NCI-H524 (cell line): ENCODE results near the gene NAV2.

Experiments used
- DNase-seq, 2 experiments: peaks; one replicate each; lab custom pipeline; 2025; lab: John Stamatoyannopoulos, UW

Gene NAV2

GRCh38 chr11:19867064-19867463 lies 154.4 kb downstream of the NAV2 start:
- no peak for DNase-seq

GRCh38 chr11:19868281-19868821 lies 155.7 kb downstream of the NAV2 start:
- no peak for DNase-seq

- DNase-seq = no peak
Observed at GRCh38 chr11:19868871-19869270, 156.2 kb downstream of the NAV2 start.

GRCh38 chr11:19869466-19869865 lies 156.8 kb downstream of the NAV2 start:
- no peak for DNase-seq

GRCh38 chr11:19869946-19870589 lies 157.4 kb downstream of the NAV2 start:
- no peak for DNase-seq

GRCh38 chr11:19871531-19871930 lies 158.9 kb downstream of the NAV2 start:
- no peak for DNase-seq

GRCh38 chr11:19872512-19873145 lies 160.0 kb downstream of the NAV2 start:
- peak; percentile 65 to 86 for DNase-seq

- DNase-seq = peak in 1 of 2 experiments; percentile 32
Observed at GRCh38 chr11:19873730-19874129, 161.1 kb downstream of the NAV2 start.

- DNase-seq = no peak
Observed at GRCh38 chr11:19874266-19874665, 161.6 kb downstream of the NAV2 start.

- no peak for DNase-seq
Observed at GRCh38 chr11:19876750-19877149, 164.1 kb downstream of the NAV2 start.

GRCh38 chr11:19878520-19878919 lies 165.9 kb downstream of the NAV2 start:
- no peak for DNase-seq

GRCh38 chr11:19879307-19880087 lies 166.9 kb downstream of the NAV2 start:
- DNase-seq = no peak

GRCh38 chr11:19880088-19880345 lies 167.4 kb downstream of the NAV2 start:
- DNase-seq = no peak

- no peak for DNase-seq
Observed at GRCh38 chr11:19881177-19881576, 168.5 kb downstream of the NAV2 start.

- no peak for DNase-seq
Observed at GRCh38 chr11:19882356-19882755, 169.7 kb downstream of the NAV2 start.

GRCh38 chr11:19886498-19886897 lies 173.9 kb downstream of the NAV2 start:
- DNase-seq = no peak

- no peak for DNase-seq
Observed at GRCh38 chr11:19887842-19888241, 175.2 kb downstream of the NAV2 start.

GRCh38 chr11:19889531-19889930 lies 176.9 kb downstream of the NAV2 start:
- no peak for DNase-seq

GRCh38 chr11:19890308-19890707 lies 177.7 kb downstream of the NAV2 start:
- DNase-seq = no peak

GRCh38 chr11:19891022-19891421 lies 178.4 kb downstream of the NAV2 start:
- no peak for DNase-seq

GRCh38 chr11:19892387-19892786 lies 179.8 kb downstream of the NAV2 start:
- no peak for DNase-seq

- DNase-seq = no peak
Observed at GRCh38 chr11:19892876-19893275, 180.2 kb downstream of the NAV2 start.

- no peak for DNase-seq
Observed at GRCh38 chr11:19894404-19894803, 181.8 kb downstream of the NAV2 start.
